Raji (cell line): ENCODE data around the gene ITCH.
A peak's percentile ranks its signal among the peaks of the same experiment; 100 is the strongest.

Source experiments
- POLR2A ChIP-seq: IDR thresholded peaks from 2 replicates; pipeline ENCODE4 v1.6.1; 2011; ENCODE audit warnings: low read depth, low read length, control low read depth; ENCODE audit not compliant: insufficient read depth

The ITCH gene

DNA sequence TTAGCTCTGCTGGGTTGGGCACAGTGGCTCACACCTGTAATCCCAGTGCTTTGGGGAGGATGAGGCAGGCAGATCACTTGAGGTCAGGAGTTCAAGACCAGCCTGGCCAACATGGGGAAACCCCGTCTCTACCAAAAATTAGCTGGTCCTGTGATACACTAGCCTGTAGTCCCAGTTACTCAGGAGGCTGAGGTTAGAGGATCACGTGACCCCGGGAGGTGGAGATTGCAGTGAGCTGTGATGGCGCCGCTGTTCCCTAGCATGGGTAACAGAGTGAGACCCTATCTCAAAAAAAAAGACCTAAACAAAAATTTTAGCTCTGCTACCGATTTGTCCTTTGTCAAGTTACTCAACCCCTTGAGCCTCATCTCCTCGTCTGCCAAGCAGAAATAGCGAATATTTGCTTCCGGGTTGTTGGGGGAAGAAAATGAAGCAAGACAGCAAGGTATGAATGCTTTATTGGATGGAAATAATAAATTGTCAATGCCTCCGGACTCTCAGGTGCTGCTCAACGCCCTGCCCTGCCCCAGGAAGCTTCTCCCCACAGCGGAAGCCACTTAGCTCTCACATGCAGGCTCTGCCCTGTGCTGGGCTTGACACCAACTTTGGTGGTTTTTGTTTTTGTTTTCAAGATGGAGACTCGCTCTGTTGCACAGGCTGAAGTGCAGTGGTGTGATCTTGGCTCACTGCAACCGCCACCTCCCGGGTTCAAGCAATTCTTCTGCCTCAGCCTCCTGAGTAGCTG is 24.9 kb upstream of the ITCH start:
- TF ChIP-seq POLR2A: peak; percentile 29; the same call in 1 of the 2 replicates

DNA sequence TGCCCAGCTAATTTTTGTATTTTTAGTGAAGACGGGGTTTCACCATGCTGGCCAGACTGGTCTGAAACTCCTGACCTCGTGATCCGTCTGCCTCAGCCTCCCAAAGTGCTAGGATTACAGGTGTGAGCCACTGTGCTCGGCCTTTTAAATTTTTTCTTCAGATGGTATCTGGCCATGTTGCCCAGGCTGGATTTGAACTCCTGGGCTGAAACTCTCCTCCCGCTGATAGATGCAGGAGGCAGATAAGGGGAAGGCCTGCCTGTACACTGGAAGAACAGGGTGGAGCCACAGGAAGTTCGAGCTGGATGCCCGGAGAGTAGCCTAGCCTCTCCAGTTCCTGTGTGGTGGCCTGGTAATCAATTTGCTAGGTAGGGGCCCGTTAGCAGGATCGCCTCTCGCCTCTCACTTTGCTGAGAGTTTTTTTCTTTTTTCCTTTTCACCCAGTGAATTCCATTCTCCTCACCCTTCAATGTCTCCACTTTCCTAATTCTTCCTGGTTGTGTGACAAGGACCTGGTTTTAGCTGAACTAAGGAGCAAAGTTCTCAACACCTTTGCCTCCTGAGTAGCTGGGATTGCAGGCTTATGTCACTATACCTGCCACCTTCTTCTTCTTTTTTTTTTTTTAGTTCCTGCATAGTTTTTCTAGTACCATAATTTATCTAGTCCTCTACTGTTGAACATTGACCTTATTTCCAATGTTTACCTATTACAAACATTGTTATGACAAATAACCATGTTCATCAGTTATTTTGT is 19.4 kb upstream of the ITCH start:
- TF ChIP-seq POLR2A: no peak

DNA sequence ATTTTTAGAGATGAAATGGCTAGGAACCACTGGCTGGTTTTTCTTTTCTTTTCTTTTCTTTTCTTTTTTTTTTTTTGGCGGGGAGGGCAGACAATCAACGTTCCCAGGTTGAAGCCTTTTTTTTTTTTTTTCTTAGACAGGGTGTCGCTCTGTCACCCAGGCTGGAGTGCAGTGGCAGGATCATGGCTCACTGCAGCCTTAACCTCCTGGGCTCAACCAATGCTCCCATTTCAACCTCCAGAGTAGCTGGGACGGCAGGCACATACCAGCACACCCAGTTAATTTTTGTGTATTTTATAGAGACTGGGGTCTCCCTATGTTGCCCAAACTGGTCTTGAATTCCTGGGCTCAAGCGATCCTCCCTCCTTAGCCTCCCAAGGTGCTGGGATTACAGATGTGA is 18.8 kb upstream of the ITCH start:
- no peak for TF ChIP-seq POLR2A

DNA sequence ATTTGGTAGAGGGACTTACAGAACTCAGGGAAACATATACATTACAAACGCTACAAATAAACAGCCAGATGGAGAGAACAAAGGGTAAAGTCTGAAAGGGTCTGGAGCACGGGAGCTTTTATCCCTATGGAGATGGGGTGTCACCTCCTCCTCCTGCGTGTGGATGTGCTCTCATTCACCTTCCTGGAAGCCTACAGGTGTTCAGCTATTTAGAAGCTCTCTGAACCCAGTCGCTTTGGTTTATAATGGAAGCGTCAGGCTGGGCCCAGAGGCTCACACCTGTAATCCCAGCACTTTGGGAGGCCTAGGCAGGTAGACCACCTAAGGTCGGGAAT is 17.7 kb upstream of the ITCH start:
- no peak for TF ChIP-seq POLR2A

DNA sequence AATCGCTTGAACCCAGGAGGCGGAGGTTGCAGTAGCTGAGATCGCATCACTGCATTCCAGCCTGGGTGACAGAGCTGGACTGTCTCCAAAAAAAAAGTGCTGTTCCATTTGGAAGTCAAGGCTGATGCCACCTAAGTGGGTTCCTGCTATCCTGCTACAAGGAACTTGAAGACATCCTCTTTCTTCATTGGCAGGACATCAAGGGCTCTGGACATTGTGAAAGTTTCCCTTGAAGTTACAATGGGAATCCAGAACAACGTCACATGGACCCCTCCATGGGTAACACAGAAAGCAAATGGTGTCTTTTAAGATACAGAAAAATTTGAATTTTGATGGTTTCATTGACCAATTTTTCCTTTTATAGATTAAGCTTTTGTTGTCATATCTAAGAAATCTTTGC is 15.5 kb upstream of the ITCH start:
- no peak for TF ChIP-seq POLR2A

DNA sequence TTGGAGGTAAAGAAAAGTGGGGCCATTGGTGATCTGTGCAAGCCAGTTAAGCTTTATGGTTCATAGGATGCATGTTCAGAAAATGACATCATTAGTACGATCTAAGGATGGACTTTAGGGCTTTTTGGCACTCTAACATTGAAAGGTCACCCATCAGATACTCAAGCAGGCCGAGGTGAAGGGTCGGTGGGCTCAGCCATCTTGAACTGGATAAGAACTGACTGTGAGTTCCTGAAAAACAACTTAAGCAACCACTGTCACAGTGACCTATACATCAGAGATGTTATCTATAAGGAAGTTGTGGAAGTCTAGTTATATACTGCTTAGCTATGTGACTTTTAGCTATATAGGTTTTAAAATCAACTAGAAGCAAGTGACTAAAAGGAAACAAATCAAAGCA is 13.0 kb upstream of the ITCH start:
- no peak for TF ChIP-seq POLR2A

DNA sequence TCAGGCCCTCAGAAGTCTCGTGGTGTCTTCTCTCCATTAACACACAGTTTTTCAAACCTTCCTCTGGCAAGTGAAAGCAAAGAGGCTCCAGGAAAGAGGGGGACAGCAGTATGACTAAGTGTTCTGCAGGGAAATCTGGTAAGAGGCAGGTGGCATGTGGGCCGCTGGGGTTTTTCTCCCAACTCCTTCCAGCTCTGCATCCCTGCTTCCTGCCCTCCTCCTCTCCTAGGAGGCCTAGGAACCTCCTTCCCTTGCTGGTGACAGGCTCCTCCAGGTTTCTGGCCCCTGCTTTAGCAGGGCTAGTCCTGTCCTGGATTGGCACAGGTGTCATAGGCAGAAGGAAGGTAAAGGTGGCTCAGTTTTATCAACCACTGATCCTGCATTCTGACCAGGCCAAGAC is 7.6 kb upstream of the ITCH start:
- no peak for TF ChIP-seq POLR2A

DNA sequence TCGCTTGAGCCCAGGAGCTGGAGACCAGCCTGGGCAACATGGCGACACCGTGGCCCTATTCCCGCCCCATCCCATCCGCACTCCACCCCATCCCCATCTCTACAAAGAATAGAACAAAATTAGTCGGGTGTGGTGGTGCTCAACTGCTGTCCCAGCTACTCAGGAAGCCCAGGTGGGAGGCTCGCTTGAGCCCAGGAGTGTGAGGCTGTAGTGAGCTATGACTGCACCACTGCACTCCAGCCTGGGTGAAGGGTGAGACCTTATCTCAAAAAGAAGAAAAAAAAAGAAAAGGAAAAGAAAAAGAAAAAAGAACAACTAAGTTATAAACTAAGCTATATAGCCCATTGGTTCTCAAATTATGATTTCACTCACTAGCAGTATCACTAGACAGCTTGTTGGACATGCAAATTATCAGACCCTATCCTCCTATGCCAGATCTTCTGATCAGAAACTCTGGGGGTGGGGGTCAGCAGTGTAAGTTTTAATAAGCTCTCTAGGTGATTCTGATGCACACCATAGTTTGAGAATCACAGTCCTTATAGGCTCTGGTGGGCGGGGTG is 491 bp upstream of the ITCH start:
- TF ChIP-seq POLR2A: no peak

DNA sequence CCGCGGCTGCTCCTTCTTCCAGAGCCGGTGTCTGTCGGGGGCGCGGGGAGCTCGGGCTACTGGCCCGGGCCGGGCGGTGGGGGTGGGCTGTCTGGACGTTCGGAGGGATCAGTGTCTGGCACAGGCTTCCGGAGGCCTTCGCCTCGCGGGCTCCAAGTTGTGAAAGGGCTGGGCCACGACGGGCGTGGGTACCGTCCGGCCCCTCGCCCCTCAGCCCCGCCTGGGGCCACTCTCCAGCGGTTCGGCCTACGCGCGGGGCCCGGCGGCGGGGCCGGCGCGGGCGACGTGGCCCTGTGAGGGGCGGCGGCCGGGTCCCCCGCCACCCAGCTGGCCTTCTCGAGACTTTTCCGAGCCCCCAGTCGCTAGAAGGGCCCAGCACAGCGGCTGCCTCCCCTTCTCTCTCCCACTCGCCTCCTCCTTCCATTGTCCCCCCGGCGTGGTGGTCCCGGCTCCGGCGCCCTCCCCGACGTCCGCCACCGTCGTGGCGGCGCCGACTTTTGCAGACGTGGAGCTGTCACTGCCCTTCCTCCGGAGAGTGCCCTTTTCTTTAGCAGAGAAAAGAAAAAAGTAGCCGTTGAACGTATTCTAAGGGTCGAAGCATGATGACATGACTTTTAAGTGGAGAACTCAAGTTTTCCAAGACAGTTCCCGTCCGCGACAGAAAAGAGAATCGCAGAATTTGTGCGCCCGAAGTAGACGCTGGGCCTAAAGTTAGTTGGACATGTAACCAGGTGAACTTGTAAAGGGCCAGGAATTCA is 571 bp downstream of the ITCH start:
- TF ChIP-seq POLR2A: no peak

DNA sequence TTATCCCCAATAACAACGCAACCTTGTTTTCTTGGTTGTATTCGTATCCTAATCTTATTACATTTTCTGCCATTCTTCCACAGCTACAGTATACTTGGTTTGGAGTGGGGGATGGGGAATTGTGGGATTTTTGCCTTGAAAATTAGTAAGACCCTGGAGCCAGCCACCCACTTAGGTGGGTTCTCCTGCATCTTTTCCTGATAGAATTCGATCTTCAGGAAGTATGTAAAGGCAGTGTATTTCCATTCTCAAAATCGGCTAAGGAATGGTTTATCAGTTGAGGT is 1.1 kb downstream of the ITCH start:
- TF ChIP-seq POLR2A: no peak

DNA sequence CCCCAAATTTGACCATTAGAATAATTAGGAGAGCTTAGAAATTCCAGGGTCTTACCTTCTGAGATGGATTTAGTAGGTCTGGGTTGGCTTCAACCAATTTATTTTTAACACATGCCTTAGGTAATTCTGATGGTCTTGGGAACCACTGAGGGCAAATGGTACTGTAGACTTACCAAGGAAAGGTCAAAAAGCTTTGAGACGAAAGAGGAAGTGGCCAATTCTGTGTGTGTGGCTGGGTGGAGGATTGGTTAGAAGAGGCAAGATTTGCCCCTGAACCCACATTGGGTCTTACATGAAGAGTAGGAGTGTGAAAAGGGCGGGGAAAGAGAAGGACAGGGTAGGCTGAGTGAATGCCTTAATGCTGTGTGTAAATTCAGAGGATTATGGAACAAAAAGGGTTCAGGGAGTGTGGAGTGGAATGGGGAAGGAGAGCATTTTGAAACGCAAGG is 2.7 kb downstream of the ITCH start:
- TF ChIP-seq POLR2A: 0 out of 2 replicates have a peak, but pooled peaks have one; percentile 15

DNA sequence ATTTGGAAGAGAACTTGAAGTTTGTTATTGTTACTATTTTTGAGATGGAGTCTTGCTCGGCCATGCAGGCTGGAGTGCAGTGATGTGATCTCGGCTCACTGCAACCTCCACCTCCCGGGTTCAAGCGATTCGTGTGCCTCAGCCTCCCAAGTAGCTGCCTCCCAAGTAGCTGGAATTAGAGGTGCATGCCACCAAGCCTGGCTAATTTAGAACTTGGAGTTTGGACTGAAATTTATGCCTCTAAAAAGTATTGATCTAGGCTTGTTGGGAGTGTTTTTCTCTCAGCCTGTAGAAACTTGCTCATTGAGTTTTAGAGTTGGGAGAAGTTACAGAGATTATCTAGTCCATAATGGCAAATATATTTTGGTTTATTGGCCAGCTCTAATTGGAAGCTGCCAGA is 4.1 kb downstream of the ITCH start:
- TF ChIP-seq POLR2A: no peak

DNA sequence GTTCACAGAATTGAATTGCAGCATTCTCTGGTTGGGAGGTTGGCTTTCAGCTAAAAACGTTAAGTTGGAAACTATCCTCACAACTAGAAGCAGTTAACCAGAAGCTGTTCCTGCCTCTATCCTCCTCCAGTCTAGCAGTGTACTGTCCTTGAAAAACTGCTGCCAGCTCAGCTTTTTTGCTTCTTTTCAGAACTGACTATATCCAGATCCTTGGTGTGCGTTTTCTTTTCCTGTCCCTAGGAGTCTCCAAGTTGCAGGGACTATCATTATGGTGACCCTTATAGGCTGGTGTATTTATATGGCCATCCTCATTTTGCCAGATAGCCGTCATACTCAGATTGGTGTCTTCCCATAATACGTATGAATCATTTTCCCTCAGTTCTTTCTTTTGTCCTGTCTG is 5.5 kb downstream of the ITCH start:
- TF ChIP-seq POLR2A: no peak

DNA sequence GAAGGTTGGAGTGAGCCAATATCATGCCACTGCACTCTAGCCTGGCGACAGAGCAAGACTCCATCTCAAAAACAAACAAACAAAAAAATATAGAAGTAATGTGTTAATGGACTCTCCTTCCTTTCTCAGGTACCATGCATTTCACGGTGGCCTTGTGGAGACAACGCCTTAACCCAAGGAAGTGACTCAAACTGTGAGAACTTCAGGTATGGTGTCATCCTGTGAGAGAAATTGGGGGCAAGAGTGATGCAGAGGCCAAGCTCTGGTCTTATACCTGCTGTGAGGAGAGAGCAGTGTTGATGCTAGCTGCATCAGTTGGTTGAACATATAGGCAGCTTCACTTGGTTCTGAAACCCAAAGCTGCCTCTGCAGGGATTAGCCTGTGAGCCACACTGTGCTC is 6.2 kb downstream of the ITCH start:
- TF ChIP-seq POLR2A: no peak

DNA sequence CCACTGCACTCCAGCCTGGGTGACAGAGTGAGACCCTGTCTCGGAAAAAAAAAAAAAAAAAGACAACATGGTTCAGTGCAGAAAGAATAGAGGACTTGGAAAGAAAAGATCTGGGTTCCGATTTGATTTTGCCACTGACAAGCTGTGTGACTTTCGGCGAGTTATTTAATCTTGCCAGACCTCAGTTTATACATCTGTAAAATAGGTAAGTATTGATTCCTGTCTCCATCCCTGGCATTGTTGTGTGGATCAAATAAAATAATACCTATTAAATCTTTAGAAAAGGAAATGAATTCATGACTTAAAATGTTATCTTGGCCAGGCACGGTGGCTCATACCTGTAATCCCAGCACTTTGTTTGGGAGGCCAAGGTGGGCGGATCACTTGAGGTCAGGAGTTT is 7.0 kb downstream of the ITCH start:
- TF ChIP-seq POLR2A: no peak

DNA sequence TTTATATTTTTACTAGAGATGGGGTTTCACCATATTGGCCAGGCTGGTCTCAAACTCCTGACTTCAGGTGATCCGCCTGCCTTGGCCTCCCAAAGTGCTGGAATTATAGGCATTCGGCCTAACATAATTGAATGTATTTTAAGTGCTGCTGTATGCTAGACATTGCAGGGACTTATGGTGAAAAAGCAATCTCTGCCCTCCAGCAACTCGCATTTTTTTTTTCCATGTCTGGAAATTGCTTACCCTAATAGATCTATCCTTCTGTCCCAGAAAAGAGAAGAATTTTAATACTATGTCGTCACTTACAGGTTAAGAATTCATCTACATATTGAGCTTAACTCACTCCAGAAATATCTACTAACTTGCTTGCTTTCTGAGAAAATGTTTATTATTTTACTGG is 10.4 kb downstream of the ITCH start:
- no peak for TF ChIP-seq POLR2A
